AG09319 (cell line): ENCODE measurements around the gene CCSER1.
"Not testable (repeated sequence)": the region's sequence is repeated elsewhere in the genome, so short reads cannot be mapped to it uniquely, and the experiment has no call there.

Experiments
- DNase-seq: peaks from one replicate; pipeline ENCODE4 v3.0.0-alpha.2; 2010; ENCODE audit warnings: low read depth; ENCODE audit errors: extremely low read depth
- TF ChIP-seq, protein P1 (sequence below): IDR thresholded peaks from 2 replicates; pipeline ENCODE4 v1.5.1; 2011; ENCODE audit warnings: low read depth, mild to moderate bottlenecking, inconsistent platforms, low read length, moderate library complexity

The CCSER1 gene

DNA sequence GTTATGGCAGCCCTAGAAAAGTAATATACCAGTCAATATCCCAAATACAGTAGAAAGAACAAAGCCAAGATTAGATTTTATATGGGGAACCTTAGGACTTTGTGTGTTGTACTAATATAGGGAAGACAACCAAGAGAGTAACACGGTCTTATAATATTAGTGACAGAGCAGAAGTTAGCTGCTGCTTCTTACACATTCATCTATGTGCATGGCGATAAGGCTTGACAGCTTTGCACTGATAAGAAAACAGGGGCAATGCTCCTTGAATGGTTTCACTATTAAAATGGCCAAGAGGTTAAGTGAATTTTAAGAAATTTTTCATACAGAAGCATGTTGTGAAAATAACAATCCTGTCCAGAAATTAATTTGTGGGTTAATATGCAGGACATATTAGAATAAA, 521.6 kb downstream of the CCSER1 start:
- TF ChIP-seq, protein P1, sequence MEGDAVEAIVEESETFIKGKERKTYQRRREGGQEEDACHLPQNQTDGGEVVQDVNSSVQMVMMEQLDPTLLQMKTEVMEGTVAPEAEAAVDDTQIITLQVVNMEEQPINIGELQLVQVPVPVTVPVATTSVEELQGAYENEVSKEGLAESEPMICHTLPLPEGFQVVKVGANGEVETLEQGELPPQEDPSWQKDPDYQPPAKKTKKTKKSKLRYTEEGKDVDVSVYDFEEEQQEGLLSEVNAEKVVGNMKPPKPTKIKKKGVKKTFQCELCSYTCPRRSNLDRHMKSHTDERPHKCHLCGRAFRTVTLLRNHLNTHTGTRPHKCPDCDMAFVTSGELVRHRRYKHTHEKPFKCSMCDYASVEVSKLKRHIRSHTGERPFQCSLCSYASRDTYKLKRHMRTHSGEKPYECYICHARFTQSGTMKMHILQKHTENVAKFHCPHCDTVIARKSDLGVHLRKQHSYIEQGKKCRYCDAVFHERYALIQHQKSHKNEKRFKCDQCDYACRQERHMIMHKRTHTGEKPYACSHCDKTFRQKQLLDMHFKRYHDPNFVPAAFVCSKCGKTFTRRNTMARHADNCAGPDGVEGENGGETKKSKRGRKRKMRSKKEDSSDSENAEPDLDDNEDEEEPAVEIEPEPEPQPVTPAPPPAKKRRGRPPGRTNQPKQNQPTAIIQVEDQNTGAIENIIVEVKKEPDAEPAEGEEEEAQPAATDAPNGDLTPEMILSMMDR = no peak
- no peak for DNase-seq

DNA sequence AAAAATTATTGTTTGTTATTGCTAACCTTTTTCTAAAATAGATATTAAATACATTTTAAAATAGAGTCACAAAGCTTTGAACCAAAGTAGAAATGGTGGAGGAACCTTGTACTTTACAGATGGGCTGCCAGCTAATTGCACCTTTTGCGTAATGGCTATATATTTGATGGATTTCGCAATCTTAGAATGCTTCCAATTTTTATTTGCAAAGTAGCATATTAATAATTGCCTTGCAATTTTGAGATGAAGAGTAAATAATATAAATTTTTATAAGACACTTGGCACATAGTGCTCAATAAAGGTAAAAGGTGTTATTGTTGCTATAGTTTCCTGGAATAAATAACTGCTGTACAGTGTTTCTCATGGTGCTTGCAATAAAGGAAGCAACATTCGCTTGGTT, 533.5 kb downstream of the CCSER1 start:
- TF ChIP-seq, protein P1 = no peak
- DNase-seq = no peak

DNA sequence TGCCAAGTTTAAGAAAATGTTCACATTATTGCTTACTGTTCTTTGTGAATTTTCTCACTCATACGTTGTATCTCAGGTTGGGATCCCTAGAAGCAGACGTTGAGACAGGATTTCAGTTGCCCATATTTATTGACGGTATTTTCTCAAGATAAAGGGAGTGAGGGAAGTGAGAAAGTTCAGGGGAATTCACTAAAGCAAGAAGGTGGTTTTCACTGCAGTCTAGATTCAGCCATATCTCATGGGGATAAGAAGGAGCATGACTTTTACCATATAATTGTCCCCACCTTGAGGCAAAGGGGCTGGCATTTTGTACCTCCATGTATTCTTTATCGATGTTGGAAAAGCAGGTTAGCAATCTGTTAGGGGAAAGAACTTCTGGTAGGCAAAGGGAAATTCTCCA, 543.0 kb downstream of the CCSER1 start:
- TF ChIP-seq, protein P1 = no peak
- no peak for DNase-seq

DNA sequence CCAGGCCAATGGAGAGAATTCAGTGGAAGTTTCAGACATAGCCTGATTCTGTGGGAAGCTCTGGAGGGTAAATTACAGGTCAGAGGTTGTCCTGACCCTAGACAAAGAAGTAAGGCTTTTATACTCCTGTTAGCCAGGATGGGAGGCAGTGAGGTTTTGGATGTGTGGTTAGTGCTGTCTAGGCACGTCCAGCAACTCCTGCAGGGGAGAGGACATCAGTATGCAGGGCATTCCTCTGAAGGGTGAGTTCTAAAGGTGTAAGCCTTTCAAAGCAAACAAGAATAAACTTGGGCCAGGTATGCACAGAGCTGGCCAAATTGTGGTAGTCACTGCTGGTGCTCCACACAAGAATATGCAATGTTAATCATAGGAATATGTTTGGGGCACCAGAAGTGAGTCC, 562.5 kb downstream of the CCSER1 start:
- DNase-seq = no peak
- TF ChIP-seq, protein P1 = no peak

DNA sequence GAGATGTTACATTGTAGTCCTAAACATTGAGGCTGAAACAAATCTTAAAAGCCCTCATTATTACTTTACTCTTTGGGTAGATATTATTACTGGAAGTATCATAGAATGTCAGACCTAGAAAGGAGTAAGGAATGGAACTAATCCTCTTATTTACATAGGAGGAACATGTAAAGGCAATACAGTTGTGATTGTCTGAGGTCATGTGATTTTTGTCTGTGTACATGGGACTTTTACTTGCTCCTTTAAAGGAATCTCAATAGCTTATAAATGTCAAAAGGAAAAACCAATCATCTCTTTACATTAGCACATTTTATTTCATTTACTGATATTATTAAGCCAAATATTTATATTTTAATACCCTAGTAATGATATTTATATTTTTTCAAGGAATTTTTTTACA, 568.2 kb downstream of the CCSER1 start:
- DNase-seq = no peak
- TF ChIP-seq, protein P1 = no peak

DNA sequence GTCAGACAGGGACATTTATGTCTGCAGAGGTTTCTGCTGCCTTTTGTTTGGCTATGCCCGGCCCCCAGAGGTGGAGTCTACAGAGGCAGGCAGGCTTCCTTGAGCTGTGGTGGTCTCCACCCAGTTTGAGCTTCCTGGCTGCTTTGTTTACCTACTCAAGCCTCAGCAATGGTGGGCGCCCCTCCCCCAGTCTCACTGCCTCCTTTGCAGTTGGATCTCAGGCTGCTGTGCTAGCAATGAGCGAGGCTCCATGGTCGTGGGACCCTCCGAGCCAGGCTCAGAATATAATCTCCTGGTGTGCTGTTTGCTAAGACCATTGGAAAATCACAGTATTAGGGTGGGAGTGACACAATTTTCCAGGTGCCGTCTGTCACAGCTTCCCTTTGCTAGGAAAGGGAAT, 578.3 kb downstream of the CCSER1 start:
- not testable (repeated sequence) for DNase-seq

DNA sequence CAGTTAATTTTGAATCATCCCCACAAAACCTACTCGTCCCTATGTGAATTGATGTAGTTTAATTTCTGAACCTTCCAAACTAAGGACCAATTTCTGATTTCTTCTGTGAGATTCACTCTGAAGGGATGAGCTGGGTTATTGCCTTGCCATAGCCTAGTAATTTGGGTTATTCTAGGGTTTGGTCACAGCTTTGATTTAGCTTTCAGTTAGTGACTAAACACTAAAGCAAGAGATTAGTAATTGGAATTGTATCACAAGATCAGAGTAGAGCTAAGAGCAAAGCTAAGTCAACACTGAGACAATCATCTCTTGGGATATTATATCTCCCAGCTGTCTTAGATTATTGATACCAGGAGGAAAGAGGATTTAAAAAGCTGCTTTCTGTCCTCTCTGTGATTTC, 588.0 kb downstream of the CCSER1 start:
- TF ChIP-seq, protein P1 = no peak
- DNase-seq = no peak

DNA sequence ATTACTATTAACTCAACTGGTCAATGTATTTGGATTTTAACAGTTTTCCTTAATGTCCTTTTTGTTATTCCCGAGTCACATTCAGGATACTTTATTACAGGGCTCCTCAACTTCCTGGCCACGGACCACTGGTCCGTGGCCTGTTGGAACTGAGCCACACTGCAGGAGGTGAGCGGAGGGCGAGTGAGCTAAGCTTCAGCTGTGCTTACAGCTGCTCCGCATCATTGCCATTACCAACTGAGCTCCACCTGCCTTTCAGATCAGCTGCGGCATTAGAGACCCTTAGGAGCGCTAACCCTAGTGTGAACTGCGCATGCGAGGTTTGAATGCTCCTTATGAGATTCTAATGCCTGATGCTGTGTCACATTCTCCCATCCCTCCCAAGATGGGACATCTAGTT, 591.7 kb downstream of the CCSER1 start:
- no peak for DNase-seq
- TF ChIP-seq, protein P1 = no peak
